ENCODE measurements around the gene PLA1A. TPM values are rescaled to one million over a fixed set of nuclear protein-coding genes. Genes with fewer than 3 reads are reported as not detected.
"Not testable (repeated sequence)": the region's sequence is repeated elsewhere in the genome, so short reads cannot be mapped to it uniquely, and the experiment has no call there.

Gene PLA1A
- total RNA-seq, 6 donors from 2014 or later: 1.0 to 27.8 (median 14.6) TPM

- no peak overlapping the region for H3K4me3 ChIP-seq
- TF ChIP-seq POLR2A (IDR thresholded peaks at IDR 0.05) (no peak), EP300 (IDR thresholded peaks at IDR 0.05) (no peak), POLR2AphosphoS5 (IDR thresholded peaks at IDR 0.05) (no peak), CTCF (IDR thresholded peaks at IDR 0.05) (no peak)
- ATAC-seq (ENCODE audit: low FRiP score in 2 of 2) (no peak), DNase-seq (no peak)
- no peak overlapping the region for H3K27ac ChIP-seq
- H3K36me3 ChIP-seq: no peaks in the 10 kb centered on the region
- WGBS, 2 donors: 62 to 75% methylated on average over 1 of the region's 1 CpG
- no peaks in the 10 kb centered on the region for H3K9me3 ChIP-seq
- H3K4me1 ChIP-seq: peaks cover 20 to 41% (median 28%) of the 10 kb centered on the region in 4 donors
- H3K27me3 ChIP-seq: no peaks in the 10 kb centered on the region
Observed at GRCh38 chr3:119592861-119593260, 4.8 kb upstream of the PLA1A start.

- ATAC-seq (ENCODE audit: low FRiP score in 2 of 2): no peak
Observed at GRCh38 chr3:119594066-119594465, 3.6 kb upstream of the PLA1A start.

GRCh38 chr3:119594929-119595328 is 2.8 kb upstream of the PLA1A start:
- H3K27me3 ChIP-seq: not testable (repeated sequence)
- 85 to 91% methylated on average over 1 of the region's 1 CpG for WGBS, 2 donors
- peaks cover 19 to 32% (median 21%) of the 10 kb centered on the region in 4 donors for H3K4me1 ChIP-seq

More at GRCh38 chr3:119594066-119594465, 3.6 kb upstream of the PLA1A start:
- 73 to 86% methylated on average over 5 of the region's 5 CpGs for WGBS, 2 donors
- H3K4me1 ChIP-seq: peaks cover 19 to 36% (median 23%) of the 10 kb centered on the region in 4 donors
- no peak overlapping the region for H3K27ac ChIP-seq
- no peak overlapping the region for H3K4me3 ChIP-seq
- TF ChIP-seq CTCF (IDR thresholded peaks at IDR 0.05) (no peak), POLR2A (IDR thresholded peaks at IDR 0.05) (no peak)
- no peaks in the 10 kb centered on the region for H3K27me3 ChIP-seq
- H3K36me3 ChIP-seq: no peaks in the 10 kb centered on the region
- no peaks in the 10 kb centered on the region for H3K9me3 ChIP-seq
- DNase-seq: no peak

GRCh38 chr3:119595639-119596334 is 1.9 kb upstream of the PLA1A start:
- no peaks in the 10 kb centered on the region for H3K36me3 ChIP-seq
- no peak for DNase-seq
- peak overlapping the region in 2 of 4 donors; percentile 0 to 26 for H3K4me3 ChIP-seq
- TF ChIP-seq POLR2AphosphoS5 (IDR thresholded peaks at IDR 0.05) (no peak), CTCF (IDR thresholded peaks at IDR 0.05) (no peak), POLR2A (IDR thresholded peaks at IDR 0.05) (no peak), EP300 (IDR thresholded peaks at IDR 0.05) (no peak)
- peaks cover 25 to 37% (median 27%) of the 10 kb centered on the region in 4 donors for H3K4me1 ChIP-seq
- 80 to 87% methylated on average over 7 of the region's 7 CpGs for WGBS, 2 donors
- H3K27me3 ChIP-seq: no peaks in the 10 kb centered on the region
- no peaks in the 10 kb centered on the region for H3K9me3 ChIP-seq
- peak in 1 of 2 donors; percentile 5 for ATAC-seq (ENCODE audit: low FRiP score in 2 of 2)
- peak overlapping the region; percentile 71 to 85 (median 80) for H3K27ac ChIP-seq

More at GRCh38 chr3:119594929-119595328, 2.8 kb upstream of the PLA1A start:
- H3K4me3 ChIP-seq; H3K9me3 ChIP-seq; H3K36me3 ChIP-seq; H3K27ac ChIP-seq; DNase-seq; ATAC-seq (ENCODE audit: low FRiP score in 2 of 2): not testable (repeated sequence)

GRCh38 chr3:119596398-119596797 is 1.3 kb upstream of the PLA1A start:
- no peaks in the 10 kb centered on the region for H3K36me3 ChIP-seq
- ATAC-seq (ENCODE audit: low FRiP score in 2 of 2) (peak in 1 of 2 donors; percentile 26), DNase-seq (no peak)
- no peaks in the 10 kb centered on the region for H3K27me3 ChIP-seq
- H3K9me3 ChIP-seq: no peaks in the 10 kb centered on the region
- peaks cover 25 to 38% (median 31%) of the 10 kb centered on the region in 4 donors for H3K4me1 ChIP-seq
- no peak overlapping the region for H3K4me3 ChIP-seq
- H3K27ac ChIP-seq: peak overlapping the region; percentile 71 to 85 (median 80)
- 80 to 89% methylated on average over 5 to 6 of the region's 6 CpGs for WGBS, 2 donors
- TF ChIP-seq POLR2A (IDR thresholded peaks at IDR 0.05): no peak
- no peak for TF ChIP-seq CTCF (IDR thresholded peaks at IDR 0.05)
- TF ChIP-seq POLR2AphosphoS5 (IDR thresholded peaks at IDR 0.05): no peak
- no peak for TF ChIP-seq EP300 (IDR thresholded peaks at IDR 0.05)

Measured in upper lobe of left lung (tissue), 6 donors.